ENCODE data around the gene RPH3AL. TPM values are rescaled to one million over a fixed set of nuclear protein-coding genes. Genes with fewer than 3 reads are reported as not detected.

The RPH3AL gene
- polyA plus RNA-seq, 3 donors: 0.71 to 1.9 (median 1.5) TPM

GRCh38 chr17:284676-285355, 67.8 kb downstream of the RPH3AL start:
- Histone ChIP-seq H3K36me3 (replicated peaks in 1 of 2; ENCODE audit: control insufficient read depth in 1 of 2, insufficient read depth in 2 of 2, low read length in 2 of 2) (no peaks in the 10 kb centered on the region), H3K4me3 (replicated peaks in 1 of 3; ENCODE audit: low read depth in 2 of 3, low read length in 3 of 3) (no peak overlapping the region), H3K9ac (ENCODE audit: insufficient read depth, low read length, poor library complexity, severe bottlenecking) (no peak overlapping the region), H2AFZ (ENCODE audit: insufficient read depth, low read depth, low read length, poor library complexity, severe bottlenecking) (no peak overlapping the region), H3K27ac (ENCODE audit: low read depth in 1 of 2, low read length in 2 of 2) (no peak overlapping the region), H3K79me2 (ENCODE audit: insufficient read depth, low read length) (no peaks in the 10 kb centered on the region), H3K27me3 (ENCODE audit: control insufficient read depth in 2 of 2, insufficient read depth in 2 of 2, low read length in 2 of 2) (no peaks in the 10 kb centered on the region), H3K9me3 (replicated peaks in 1 of 2; ENCODE audit: control insufficient read depth in 1 of 2, insufficient read depth in 1 of 2, low read length in 2 of 2) (no peaks in the 10 kb centered on the region), H4K20me1 (ENCODE audit: insufficient read depth, low read length) (no peaks in the 10 kb centered on the region), H3K4me1 (ENCODE audit: control insufficient read depth in 1 of 2, insufficient read depth in 2 of 2, low read length in 2 of 2) (peaks cover 0 to 10% of the 10 kb centered on the region in 2 donors), H3K4me2 (replicated peaks; ENCODE audit: extremely low read depth, low read length, poor library complexity, severe bottlenecking) (no peak overlapping the region)
- TF ChIP-seq CTCF (IDR thresholded peaks at IDR 0.05): no peak
- H3K36me3 Mint-ChIP-seq: no peaks in the 10 kb centered on the region
- H3K27ac Mint-ChIP-seq: no peak overlapping the region
- H3K27me3 Mint-ChIP-seq (ENCODE audit: low read depth in 3 of 3): peaks cover 3 to 6% (median 4%) of the 10 kb centered on the region in 3 donors
- H3K9me3 Mint-ChIP-seq: peaks cover 0 to 3% (median 2%) of the 10 kb centered on the region in 7 donors
- 92% methylated on average over 26 of the region's 29 CpGs for WGBS (ENCODE audit: insufficient coverage)
- peaks cover 17% of the 10 kb centered on the region for H3K4me1 Mint-ChIP-seq
- intact Hi-C loops (cut with micrococcal nuclease): no loop called here
- no peak for DNase-seq
- no peak overlapping the region for H3K4me3 Mint-ChIP-seq

GRCh38 chr17:283911-284675, 68.5 kb downstream of the RPH3AL start:
- no peak for TF ChIP-seq CTCF (IDR thresholded peaks at IDR 0.05)
- Mint-ChIP-seq H3K4me1 (peaks cover 21% of the 10 kb centered on the region), H3K36me3 (no peaks in the 10 kb centered on the region), H3K27me3 (ENCODE audit: low read depth in 3 of 3) (peaks cover 1 to 6% (median 4%) of the 10 kb centered on the region in 3 donors), H3K4me3 (no peak overlapping the region), H3K9me3 (peaks cover 0 to 3% (median 2%) of the 10 kb centered on the region in 7 donors), H3K27ac (no peak overlapping the region)
- Histone ChIP-seq H3K9me3 (replicated peaks in 1 of 2; ENCODE audit: control insufficient read depth in 1 of 2, insufficient read depth in 1 of 2, low read length in 2 of 2) (no peaks in the 10 kb centered on the region), H3K9ac (ENCODE audit: insufficient read depth, low read length, poor library complexity, severe bottlenecking) (no peak overlapping the region), H3K36me3 (replicated peaks in 1 of 2; ENCODE audit: control insufficient read depth in 1 of 2, insufficient read depth in 2 of 2, low read length in 2 of 2) (no peaks in the 10 kb centered on the region), H3K27ac (ENCODE audit: low read depth in 1 of 2, low read length in 2 of 2) (no peak overlapping the region), H4K20me1 (ENCODE audit: insufficient read depth, low read length) (no peaks in the 10 kb centered on the region), H3K4me3 (replicated peaks in 1 of 3; ENCODE audit: low read depth in 2 of 3, low read length in 3 of 3) (no peak overlapping the region), H3K79me2 (ENCODE audit: insufficient read depth, low read length) (no peaks in the 10 kb centered on the region), H2AFZ (ENCODE audit: insufficient read depth, low read depth, low read length, poor library complexity, severe bottlenecking) (no peak overlapping the region), H3K4me1 (ENCODE audit: control insufficient read depth in 1 of 2, insufficient read depth in 2 of 2, low read length in 2 of 2) (peaks cover 0 to 16% of the 10 kb centered on the region in 2 donors), H3K4me2 (replicated peaks; ENCODE audit: extremely low read depth, low read length, poor library complexity, severe bottlenecking) (no peak overlapping the region), H3K27me3 (ENCODE audit: control insufficient read depth in 2 of 2, insufficient read depth in 2 of 2, low read length in 2 of 2) (no peaks in the 10 kb centered on the region)
- DNase-seq: no peak
- 93% methylated on average over 14 of the region's 25 CpGs for WGBS (ENCODE audit: insufficient coverage)
- intact Hi-C loops (cut with micrococcal nuclease): no loop called here
